ENCODE measurements around the gene MORC1.
"Not testable (repeated sequence)": the region's sequence is repeated elsewhere in the genome, so short reads cannot be mapped to it uniquely, and the experiment has no call there.

Gene MORC1

GRCh38 chr3:109098079-109098644 is 19.8 kb downstream of the MORC1 start:
- H3K4me1 ChIP-seq (ENCODE audit: control insufficient read depth, insufficient read depth, low read length), result no peaks in the 10 kb centered on the region
- no peaks in the 10 kb centered on the region for H3K36me3 ChIP-seq (ENCODE audit: insufficient read depth, low read length)
- no peak overlapping the region for H3K4me3 ChIP-seq (ENCODE audit: low read length)
- H3K4me2 ChIP-seq (ENCODE audit: low read length), result no peak overlapping the region
- no peaks in the 10 kb centered on the region for H3K27me3 ChIP-seq (ENCODE audit: control insufficient read depth, insufficient read depth, low read length)
- no peaks in the 10 kb centered on the region for H3K9me3 ChIP-seq (replicated peaks; ENCODE audit: low read length)
- no peak overlapping the region for H3K9ac ChIP-seq (ENCODE audit: low read depth, low read length)

GRCh38 chr3:109095166-109095565 is 22.8 kb downstream of the MORC1 start:
- H3K9me3 ChIP-seq (replicated peaks; ENCODE audit: low read length), result no peaks in the 10 kb centered on the region
- no peaks in the 10 kb centered on the region for H3K27me3 ChIP-seq (ENCODE audit: control insufficient read depth, insufficient read depth, low read length)
- no peak overlapping the region for H3K9ac ChIP-seq (ENCODE audit: low read depth, low read length)
- H3K4me3 ChIP-seq (ENCODE audit: low read length), result no peak overlapping the region
- H3K4me1 ChIP-seq (ENCODE audit: control insufficient read depth, insufficient read depth, low read length), result no peaks in the 10 kb centered on the region
- no peak overlapping the region for H3K4me2 ChIP-seq (ENCODE audit: low read length)
- H3K36me3 ChIP-seq (ENCODE audit: insufficient read depth, low read length), result no peaks in the 10 kb centered on the region

GRCh38 chr3:109093561-109093960 is 24.4 kb downstream of the MORC1 start:
- no peaks in the 10 kb centered on the region for H3K36me3 ChIP-seq (ENCODE audit: insufficient read depth, low read length)
- H3K27me3 ChIP-seq (ENCODE audit: control insufficient read depth, insufficient read depth, low read length), result no peaks in the 10 kb centered on the region
- H3K9me3 ChIP-seq (replicated peaks; ENCODE audit: low read length), result no peaks in the 10 kb centered on the region
- H3K4me3 ChIP-seq (ENCODE audit: low read length), result no peak overlapping the region
- no peaks in the 10 kb centered on the region for H3K4me1 ChIP-seq (ENCODE audit: control insufficient read depth, insufficient read depth, low read length)
- no peak overlapping the region for H3K4me2 ChIP-seq (ENCODE audit: low read length)
- no peak overlapping the region for H3K9ac ChIP-seq (ENCODE audit: low read depth, low read length)

GRCh38 chr3:109091846-109092245 is 26.1 kb downstream of the MORC1 start:
- no peaks in the 10 kb centered on the region for H3K9me3 ChIP-seq (replicated peaks; ENCODE audit: low read length)
- no peak overlapping the region for H3K4me2 ChIP-seq (ENCODE audit: low read length)
- no peak overlapping the region for H3K4me3 ChIP-seq (ENCODE audit: low read length)
- no peak overlapping the region for H3K9ac ChIP-seq (ENCODE audit: low read depth, low read length)
- H3K4me1 ChIP-seq (ENCODE audit: control insufficient read depth, insufficient read depth, low read length), result no peaks in the 10 kb centered on the region
- no peaks in the 10 kb centered on the region for H3K36me3 ChIP-seq (ENCODE audit: insufficient read depth, low read length)
- H3K27me3 ChIP-seq (ENCODE audit: control insufficient read depth, insufficient read depth, low read length), result no peaks in the 10 kb centered on the region

GRCh38 chr3:109089265-109089664 is 28.7 kb downstream of the MORC1 start:
- H3K9ac ChIP-seq (ENCODE audit: low read depth, low read length), result no peak overlapping the region
- H3K27me3 ChIP-seq (ENCODE audit: control insufficient read depth, insufficient read depth, low read length), result no peaks in the 10 kb centered on the region
- H3K4me3 ChIP-seq (ENCODE audit: low read length), result no peak overlapping the region
- H3K4me1 ChIP-seq (ENCODE audit: control insufficient read depth, insufficient read depth, low read length), result no peaks in the 10 kb centered on the region
- no peaks in the 10 kb centered on the region for H3K36me3 ChIP-seq (ENCODE audit: insufficient read depth, low read length)
- H3K9me3 ChIP-seq (replicated peaks; ENCODE audit: low read length), result no peaks in the 10 kb centered on the region
- H3K4me2 ChIP-seq (ENCODE audit: low read length), result no peak overlapping the region

GRCh38 chr3:109081746-109082510 is 36.0 kb downstream of the MORC1 start:
- Histone ChIP-seq H3K36me3 (ENCODE audit: insufficient read depth, low read length) (no peaks in the 10 kb centered on the region), H3K4me3 (ENCODE audit: low read length) (no peak overlapping the region), H3K9ac (ENCODE audit: low read depth, low read length) (no peak overlapping the region), H3K4me2 (ENCODE audit: low read length) (no peak overlapping the region), H3K27me3 (ENCODE audit: control insufficient read depth, insufficient read depth, low read length) (no peaks in the 10 kb centered on the region), H3K9me3 (replicated peaks; ENCODE audit: low read length) (no peaks in the 10 kb centered on the region), H3K4me1 (ENCODE audit: control insufficient read depth, insufficient read depth, low read length) (no peaks in the 10 kb centered on the region)

GRCh38 chr3:109080090-109080489 is 37.8 kb downstream of the MORC1 start:
- H3K27me3 ChIP-seq (ENCODE audit: control insufficient read depth, insufficient read depth, low read length); H3K9ac ChIP-seq (ENCODE audit: low read depth, low read length); H3K4me3 ChIP-seq (ENCODE audit: low read length); H3K4me2 ChIP-seq (ENCODE audit: low read length); H3K36me3 ChIP-seq (ENCODE audit: insufficient read depth, low read length); H3K9me3 ChIP-seq (replicated peaks; ENCODE audit: low read length); H3K4me1 ChIP-seq (ENCODE audit: control insufficient read depth, insufficient read depth, low read length): not testable (repeated sequence)

GRCh38 chr3:109073116-109073515 is 44.8 kb downstream of the MORC1 start:
- no peaks in the 10 kb centered on the region for H3K9me3 ChIP-seq (replicated peaks; ENCODE audit: low read length)
- no peak overlapping the region for H3K4me2 ChIP-seq (ENCODE audit: low read length)
- H3K9ac ChIP-seq (ENCODE audit: low read depth, low read length), result no peak overlapping the region
- no peaks in the 10 kb centered on the region for H3K36me3 ChIP-seq (ENCODE audit: insufficient read depth, low read length)
- no peaks in the 10 kb centered on the region for H3K4me1 ChIP-seq (ENCODE audit: control insufficient read depth, insufficient read depth, low read length)
- no peaks in the 10 kb centered on the region for H3K27me3 ChIP-seq (ENCODE audit: control insufficient read depth, insufficient read depth, low read length)
- H3K4me3 ChIP-seq (ENCODE audit: low read length), result no peak overlapping the region

- H3K9me3 ChIP-seq (replicated peaks; ENCODE audit: low read length), result no peaks in the 10 kb centered on the region
- H3K4me3 ChIP-seq (ENCODE audit: low read length), result no peak overlapping the region
- H3K36me3 ChIP-seq (ENCODE audit: insufficient read depth, low read length), result no peaks in the 10 kb centered on the region
- no peaks in the 10 kb centered on the region for H3K4me1 ChIP-seq (ENCODE audit: control insufficient read depth, insufficient read depth, low read length)
- no peak overlapping the region for H3K4me2 ChIP-seq (ENCODE audit: low read length)
- no peaks in the 10 kb centered on the region for H3K27me3 ChIP-seq (ENCODE audit: control insufficient read depth, insufficient read depth, low read length)
- H3K9ac ChIP-seq (ENCODE audit: low read depth, low read length), result no peak overlapping the region
Observed at GRCh38 chr3:109072194-109072593, 45.7 kb downstream of the MORC1 start.

GRCh38 chr3:109071350-109072142 is 46.4 kb downstream of the MORC1 start:
- Histone ChIP-seq H3K9ac (ENCODE audit: low read depth, low read length) (no peak overlapping the region), H3K27me3 (ENCODE audit: control insufficient read depth, insufficient read depth, low read length) (no peaks in the 10 kb centered on the region), H3K4me1 (ENCODE audit: control insufficient read depth, insufficient read depth, low read length) (no peaks in the 10 kb centered on the region), H3K9me3 (replicated peaks; ENCODE audit: low read length) (no peaks in the 10 kb centered on the region), H3K4me3 (ENCODE audit: low read length) (no peak overlapping the region), H3K36me3 (ENCODE audit: insufficient read depth, low read length) (no peaks in the 10 kb centered on the region), H3K4me2 (ENCODE audit: low read length) (no peak overlapping the region)

- Histone ChIP-seq H3K4me1 (ENCODE audit: control insufficient read depth, insufficient read depth, low read length) (no peaks in the 10 kb centered on the region), H3K4me2 (ENCODE audit: low read length) (no peak overlapping the region), H3K27me3 (ENCODE audit: control insufficient read depth, insufficient read depth, low read length) (no peaks in the 10 kb centered on the region), H3K9ac (ENCODE audit: low read depth, low read length) (no peak overlapping the region), H3K36me3 (ENCODE audit: insufficient read depth, low read length) (no peaks in the 10 kb centered on the region), H3K9me3 (replicated peaks; ENCODE audit: low read length) (no peaks in the 10 kb centered on the region), H3K4me3 (ENCODE audit: low read length) (no peak overlapping the region)
Observed at GRCh38 chr3:109070211-109070610, 47.7 kb downstream of the MORC1 start.

Measured in skeletal muscle satellite cell (primary cell).